SK-N-SH (cell line): ENCODE measurements around the gene CALN1. TPM values are rescaled to one million over a fixed set of nuclear protein-coding genes. Genes with fewer than 3 reads are reported as not detected.

Experiments used
- CTCF ChIA-PET: fragments of 300-600, 350-600 bp; formaldehyde crosslinking; extraction: SDS; loops from one replicate; lab custom pipeline; 2021; lab: Yijun Ruan, JAX
- POLR2A ChIA-PET: fragments of 350-600 bp; sonication (Branson Sonifier 250); formaldehyde crosslinking; extraction: SDS; loops from one replicate; lab custom pipeline; 2020; ENCODE audit warnings: antibody characterized with exemption, inconsistent platforms; lab: Yijun Ruan, JAX
- DNase-seq: peaks from one replicate; pipeline ENCODE4 v3.0.0; 2012
- H2AFZ ChIP-seq: fragments of 200-600 bp; sonication (generic); 2 replicates; pipeline ENCODE4 v1.8.1; 2016; ENCODE audit warnings: antibody characterized with exemption, mild to moderate bottlenecking, low read depth
- H3F3A ChIP-seq: fragments of 200-600 bp; sonication (generic); replicated peaks from 2 replicates; pipeline ENCODE3; 2016; ENCODE audit warnings: antibody characterized with exemption, mild to moderate bottlenecking; ENCODE audit not compliant: insufficient read depth
- H3K27ac ChIP-seq, 2 experiments: fragments of 200-500 bp in 1 of 2; fragments of 200-600 bp in 1 of 2; sonication (Bioruptor generic) in 1 of 2; sonication (generic), shearing (Covaris generic) in 1 of 2; 2 replicates each; pipeline versions ENCODE4 v1.5.1 to v1.6.1; 2014 to 2016; ENCODE audit warnings: low read depth in 2 of 2, inconsistent platforms in 1 of 2, low read length in 1 of 2, mild to moderate bottlenecking in 1 of 2, mixed read lengths in 1 of 2
- H3K27me3 ChIP-seq: fragments of 200-600 bp; sonication (generic), shearing (Covaris generic); 2 replicates; pipeline ENCODE4 v1.6.1; 2016; ENCODE audit warnings: mixed run types; ENCODE audit not compliant: insufficient read depth
- H3K36me3 ChIP-seq, 2 experiments: fragments of 200-500 bp in 1 of 2; fragments of 200-600 bp in 1 of 2; sonication (Bioruptor generic) in 1 of 2; sonication (generic) in 1 of 2; replicated peaks in 1 of 2; 2 replicates each; pipeline versions ENCODE3 to v1.5.1; 2014 to 2016; ENCODE audit warnings: low read length in 1 of 2, mild to moderate bottlenecking in 1 of 2; ENCODE audit not compliant: insufficient read depth in 2 of 2, control insufficient read depth in 1 of 2
- H3K4me1 ChIP-seq, 2 experiments: fragments of 200-500 bp in 1 of 2; fragments of 200-600 bp in 1 of 2; sonication (Bioruptor generic) in 1 of 2; sonication (generic), shearing (Covaris generic) in 1 of 2; 2 replicates each; pipeline versions ENCODE4 v1.5.1 to v1.6.1; 2014 to 2016; ENCODE audit warnings: low read depth in 1 of 2, low read length in 1 of 2, mixed run types in 1 of 2; ENCODE audit not compliant: insufficient read depth in 2 of 2, control insufficient read depth in 1 of 2
- H3K4me2 ChIP-seq: fragments of 200-600 bp; sonication (generic), shearing (Covaris generic); 2 replicates; pipeline ENCODE4 v1.6.1; 2017; ENCODE audit warnings: mixed run types
- H3K4me3 ChIP-seq, 2 experiments: fragments of 200-500 bp in 1 of 2; fragments of 200-600 bp in 1 of 2; sonication (Bioruptor generic) in 1 of 2; sonication (generic), shearing (Covaris generic) in 1 of 2; 2 replicates each; pipeline versions ENCODE4 v1.5.1 to v1.8.1; 2014 to 2016; ENCODE audit warnings: low read depth in 2 of 2, inconsistent platforms in 1 of 2, low read length in 1 of 2, mild to moderate bottlenecking in 1 of 2, mixed read lengths in 1 of 2, moderate library complexity in 1 of 2
- H3K79me2 ChIP-seq: fragments of 200-600 bp; sonication (generic); 2 replicates; pipeline ENCODE4 v1.8.1; 2017; ENCODE audit warnings: mild to moderate bottlenecking; ENCODE audit not compliant: insufficient read depth
- H3K9ac ChIP-seq: fragments of 200-600 bp; sonication (generic); 2 replicates; pipeline ENCODE4 v1.6.1; 2017; ENCODE audit warnings: mixed run types
- H3K9me2 ChIP-seq: fragments of 200-600 bp; sonication (generic); 2 replicates; pipeline ENCODE4 v1.6.1; 2017; ENCODE audit warnings: mixed run types
- H3K9me3 ChIP-seq: fragments of 200-600 bp; sonication (generic); 2 replicates; pipeline ENCODE4 v1.6.1; 2017; ENCODE audit warnings: mixed run types, mild to moderate bottlenecking, moderate library complexity
- H4K20me1 ChIP-seq: fragments of 200-600 bp; sonication (generic); 2 replicates; pipeline ENCODE4 v1.6.1; 2017; ENCODE audit warnings: mild to moderate bottlenecking, mixed run types; ENCODE audit not compliant: insufficient read depth
- CHD2 ChIP-seq: fragments of 150-350 bp; IDR thresholded peaks from 2 replicates; pipeline ENCODE4 v1.6.1; 2018; ENCODE audit warnings: low read length; ENCODE audit not compliant: partially characterized antibody
- ELF1 ChIP-seq: IDR thresholded peaks from 2 replicates; pipeline ENCODE4 v1.4.0; 2012
- EP300 ChIP-seq, 2 experiments: IDR thresholded peaks; 2 replicates each; pipeline versions ENCODE4 v1.4.0 to v1.6.1; 2012; ENCODE audit warnings: borderline replicate concordance in 1 of 2, low read depth in 1 of 2, low read length in 1 of 2
- EZH2phosphoT487 ChIP-seq: fragments of 200-600 bp; sonication (generic); IDR thresholded peaks from 2 replicates; pipeline ENCODE4 v1.6.1; 2017; ENCODE audit warnings: low read depth, mixed run types, mild to moderate bottlenecking, antibody characterized with exemption, moderate library complexity, borderline replicate concordance
- GATA2 ChIP-seq: sonication (generic); formaldehyde crosslinking; IDR thresholded peaks from 2 replicates; pipeline ENCODE4 v1.5.0; 2020; ENCODE audit warnings: mild to moderate bottlenecking, missing genetic modification reagents
- IRF3 ChIP-seq: fragments of 150-350 bp; IDR thresholded peaks from 2 replicates; pipeline ENCODE4 v1.6.1; 2016; ENCODE audit warnings: mild to moderate bottlenecking, low read depth, low read length
- JUND ChIP-seq: IDR thresholded peaks from 2 replicates; pipeline ENCODE4 v1.4.0; 2012
- MAX ChIP-seq: IDR thresholded peaks from 2 replicates; pipeline ENCODE4 v1.4.0; 2012; ENCODE audit warnings: low read depth
- MEF2A ChIP-seq: IDR thresholded peaks from 2 replicates; pipeline ENCODE4 v1.4.0; 2012; ENCODE audit warnings: low read depth, borderline replicate concordance
- MXI1 ChIP-seq: IDR thresholded peaks from 2 replicates; pipeline ENCODE4 v1.6.1; 2012; ENCODE audit warnings: mild to moderate bottlenecking, low read depth, low read length, improper control_type of control experiment
- NFIC ChIP-seq: IDR thresholded peaks from 2 replicates; pipeline ENCODE4 v1.4.0; 2012; ENCODE audit warnings: borderline replicate concordance
- PBX3 ChIP-seq: IDR thresholded peaks from 2 replicates; pipeline ENCODE4; 2012
- POLR2AphosphoS5 ChIP-seq: IDR thresholded peaks from 2 replicates; pipeline ENCODE4 v1.6.1; 2012; ENCODE audit warnings: low read depth, low read length
- RAD21 ChIP-seq: IDR thresholded peaks from 2 replicates; pipeline ENCODE4 v1.6.1; 2012; ENCODE audit warnings: mild to moderate bottlenecking, low read length
- RCOR1 ChIP-seq: fragments of 150-350 bp; IDR thresholded peaks from 2 replicates; pipeline ENCODE4 v1.6.1; 2017; ENCODE audit warnings: antibody characterized with exemption, low read length
- SIN3A ChIP-seq: IDR thresholded peaks from 2 replicates; pipeline ENCODE4 v1.6.1; 2012; ENCODE audit warnings: low read depth, mild to moderate bottlenecking, low read length, moderate library complexity, borderline replicate concordance
- SMC3 ChIP-seq: IDR thresholded peaks from 2 replicates; pipeline ENCODE4 v1.6.1; 2012; ENCODE audit warnings: low read depth, low read length, improper control_type of control experiment
- TCF12 ChIP-seq: IDR thresholded peaks from 2 replicates; pipeline ENCODE4 v1.4.0; 2012
- USF1 ChIP-seq: IDR thresholded peaks from 2 replicates; pipeline ENCODE4 v1.4.0; 2012; ENCODE audit warnings: low read depth, borderline replicate concordance
- USF2 ChIP-seq: fragments of 150-350 bp; IDR thresholded peaks from 2 replicates; pipeline ENCODE4 v1.6.1; 2017; ENCODE audit warnings: antibody characterized with exemption, low read length, low read depth, borderline replicate concordance
- ZBTB33 ChIP-seq: IDR thresholded peaks from 2 replicates; pipeline ENCODE4 v1.4.0; 2012; ENCODE audit warnings: low read depth, borderline replicate concordance
- WGBS: methylation state at CpG from one replicate; pipeline ENCODE4 v1.1.6; 2017; ENCODE audit warnings: low lambda C conversion rate; 5-methylcytosine and 5-hydroxymethylcytosine counted together
- polyA plus RNA-seq, 3 experiments: library from polyadenylated mRNA; depleted of rRNA; stranded (reverse); fragments of >200 nt; gene quantifications; 2 replicates each; pipeline ENCODE4 v1.2.3, GENCODE V29; 2012

CALN1 gene
- polyA plus RNA-seq, 1 of the 3 experiments (the other 2 are of a cell fraction): not detected

GRCh38 chr7:72057796-72058195, 354.3 kb downstream of the CALN1 start:
- H3K9ac ChIP-seq: no peak overlapping the region
- TF ChIP-seq ZBTB33 (no peak), JUND (no peak), GATA2 (no peak), EP300 (IDR thresholded peaks at IDR 0.05; ENCODE audit: borderline replicate concordance in 1 of 2, low read depth in 1 of 2, low read length in 1 of 2) (no peak), MEF2A (no peak), IRF3 (no peak), SMC3 (no peak), EZH2phosphoT487 (no peak), POLR2AphosphoS5 (no peak)
- WGBS: 21% methylated on average over 11 of the region's 11 CpGs
- H3K4me1 ChIP-seq: no peaks in the 10 kb centered on the region
- no peaks in the 10 kb centered on the region for H3F3A ChIP-seq
- DNase-seq: no peak
- CTCF ChIA-PET: no interaction called here
- H3K36me3 ChIP-seq: no peaks in the 10 kb centered on the region
- no peak overlapping the region for H2AFZ ChIP-seq
- no peaks in the 10 kb centered on the region for H3K9me2 ChIP-seq
- H3K4me2 ChIP-seq: no peak overlapping the region
- no peak overlapping the region for H3K4me3 ChIP-seq
- no peaks in the 10 kb centered on the region for H4K20me1 ChIP-seq
- no peaks in the 10 kb centered on the region for H3K27me3 ChIP-seq
- peaks cover 10% of the 10 kb centered on the region; the same call in 1 of the 2 replicates for H3K9me3 ChIP-seq
- H3K79me2 ChIP-seq: no peaks in the 10 kb centered on the region
- no peak overlapping the region for H3K27ac ChIP-seq
- POLR2A ChIA-PET: no interaction called here

GRCh38 chr7:72057231-72057630, 354.9 kb downstream of the CALN1 start:
- 52% methylated on average over 2 of the region's 2 CpGs for WGBS
- TF ChIP-seq NFIC: no peak
- no peak for TF ChIP-seq SIN3A
- TF ChIP-seq ZBTB33: no peak
- TF ChIP-seq MAX: no peak
- TF ChIP-seq PBX3: no peak
- TF ChIP-seq EZH2phosphoT487: no peak
- TF ChIP-seq TCF12: no peak
- no peak for TF ChIP-seq GATA2
- TF ChIP-seq USF2: no peak
- no peak for TF ChIP-seq MXI1
- no peak for TF ChIP-seq USF1
- no peak for TF ChIP-seq RCOR1
- TF ChIP-seq RAD21: no peak
- no peak for TF ChIP-seq CHD2
- no peak for TF ChIP-seq ELF1

More at GRCh38 chr7:72057231-72057630, 354.9 kb downstream of the CALN1 start:
- Histone ChIP-seq H3K9ac (no peak overlapping the region), H3K36me3 (no peaks in the 10 kb centered on the region), H3K27ac (no peak overlapping the region), H3K9me2 (no peaks in the 10 kb centered on the region), H3K27me3 (no peaks in the 10 kb centered on the region), H3K79me2 (no peaks in the 10 kb centered on the region), H3K4me3 (no peak overlapping the region), H3F3A (no peaks in the 10 kb centered on the region), H3K4me1 (no peaks in the 10 kb centered on the region), H3K4me2 (no peak overlapping the region), H2AFZ (no peak overlapping the region), H3K9me3 (peaks cover 10% of the 10 kb centered on the region; the same call in 1 of the 2 replicates), H4K20me1 (no peaks in the 10 kb centered on the region)
- DNase-seq: no peak
- ChIA-PET CTCF (no interaction called here), POLR2A (no interaction called here)
